Measurements from ENCODE around the gene TRIML2.

Gene TRIML2, protein sequence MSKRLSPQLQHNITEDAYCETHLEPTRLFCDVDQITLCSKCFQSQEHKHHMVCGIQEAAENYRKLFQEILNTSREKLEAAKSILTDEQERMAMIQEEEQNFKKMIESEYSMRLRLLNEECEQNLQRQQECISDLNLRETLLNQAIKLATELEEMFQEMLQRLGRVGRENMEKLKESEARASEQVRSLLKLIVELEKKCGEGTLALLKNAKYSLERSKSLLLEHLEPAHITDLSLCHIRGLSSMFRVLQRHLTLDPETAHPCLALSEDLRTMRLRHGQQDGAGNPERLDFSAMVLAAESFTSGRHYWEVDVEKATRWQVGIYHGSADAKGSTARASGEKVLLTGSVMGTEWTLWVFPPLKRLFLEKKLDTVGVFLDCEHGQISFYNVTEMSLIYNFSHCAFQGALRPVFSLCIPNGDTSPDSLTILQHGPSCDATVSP

DNA sequence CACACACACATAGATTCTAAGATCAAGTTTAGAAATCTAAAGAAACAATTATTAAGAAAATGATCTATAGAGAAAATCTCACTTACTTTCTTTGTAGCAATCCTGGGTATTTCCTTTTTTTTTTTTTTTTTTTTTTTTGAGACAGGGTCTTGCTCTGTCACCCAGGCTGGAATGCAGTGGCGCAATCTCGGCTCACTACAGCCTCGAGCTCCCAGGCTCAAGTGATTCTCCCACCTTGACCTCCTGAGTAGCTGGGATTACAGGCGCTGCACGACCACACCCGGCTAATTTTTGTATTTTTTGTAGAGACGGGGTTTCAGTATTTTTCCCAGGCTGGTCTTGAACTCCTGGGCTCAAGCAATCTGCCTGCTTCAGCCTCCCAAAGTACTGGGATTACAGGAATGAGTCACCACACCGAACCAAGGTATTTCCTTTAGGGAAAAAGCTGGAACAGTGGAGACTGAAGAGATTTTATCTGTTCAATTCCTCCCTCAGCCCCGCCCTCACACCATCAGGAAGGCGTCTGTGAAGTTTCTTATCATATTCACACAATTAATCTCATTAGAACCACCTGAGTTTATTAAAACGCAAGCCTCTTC, at the start of gene TRIML2:
Gene TRIML2 (minus strand): TSS at position 447 of the 599 bp plus-strand sequence. CDS start 4,235 bp downstream, outside the sequence.
- DNase-seq (ENCODE audit: low read depth in 2 of 2, low spot score in 1 of 2): no peak

DNA sequence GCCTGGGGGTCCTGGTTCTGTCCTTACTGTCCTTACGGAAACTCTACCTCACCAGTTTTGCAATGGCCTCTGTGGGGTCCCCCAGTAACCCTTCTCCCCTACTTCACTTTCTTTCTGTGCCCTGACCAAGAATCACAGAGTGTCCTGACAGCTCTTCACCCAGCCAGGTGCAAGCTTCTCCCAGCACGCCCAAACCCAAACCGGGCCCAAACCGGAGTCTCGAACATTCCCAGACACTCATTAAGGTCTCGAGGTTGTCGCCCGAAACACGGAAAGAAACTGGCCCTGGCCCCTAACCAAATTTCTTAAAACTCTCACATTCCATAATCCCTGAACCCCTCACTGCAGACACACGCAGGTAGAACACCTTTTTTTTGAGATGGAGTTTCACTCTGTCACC, 48.9 kb upstream of the TRIML2 start:
- no peak for DNase-seq (ENCODE audit: low read depth in 2 of 2, low spot score in 1 of 2)

DNA sequence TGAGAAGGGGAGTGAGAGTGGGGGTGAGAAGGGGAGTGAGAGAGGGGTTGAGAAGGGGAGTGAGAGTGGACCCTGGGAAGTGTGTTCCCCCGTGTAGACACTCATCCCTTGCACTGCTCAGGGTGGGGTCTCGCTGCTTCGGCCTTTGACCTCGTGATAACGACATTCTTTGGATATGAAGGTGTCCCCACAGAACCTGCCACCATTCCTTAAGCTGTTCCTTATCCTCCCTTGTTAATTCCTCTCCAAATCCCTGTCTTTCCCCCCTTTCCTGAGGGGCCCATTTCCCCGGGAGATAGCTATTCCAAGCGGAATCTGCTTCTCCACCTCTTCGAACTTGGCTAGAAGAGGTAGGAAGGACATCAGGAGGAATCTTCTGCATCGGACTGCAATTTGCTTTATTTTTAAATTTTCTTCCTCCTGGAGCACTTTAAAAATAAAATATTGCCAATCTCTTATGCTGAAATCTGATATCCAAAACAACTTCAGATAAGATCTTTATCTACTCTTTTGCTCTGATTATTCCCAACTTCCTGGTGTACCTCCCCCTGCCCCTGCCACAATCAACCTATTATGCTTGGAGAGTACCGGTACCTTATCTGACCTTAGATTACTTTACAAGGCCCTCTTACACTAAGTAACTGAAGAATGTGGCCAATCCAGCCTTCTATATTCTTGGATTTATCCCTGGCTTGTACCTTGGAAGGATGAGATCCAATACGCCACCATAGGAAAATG, 45.4 kb upstream of the TRIML2 start:
- no peak for DNase-seq (ENCODE audit: low read depth in 2 of 2, low spot score in 1 of 2)

DNA sequence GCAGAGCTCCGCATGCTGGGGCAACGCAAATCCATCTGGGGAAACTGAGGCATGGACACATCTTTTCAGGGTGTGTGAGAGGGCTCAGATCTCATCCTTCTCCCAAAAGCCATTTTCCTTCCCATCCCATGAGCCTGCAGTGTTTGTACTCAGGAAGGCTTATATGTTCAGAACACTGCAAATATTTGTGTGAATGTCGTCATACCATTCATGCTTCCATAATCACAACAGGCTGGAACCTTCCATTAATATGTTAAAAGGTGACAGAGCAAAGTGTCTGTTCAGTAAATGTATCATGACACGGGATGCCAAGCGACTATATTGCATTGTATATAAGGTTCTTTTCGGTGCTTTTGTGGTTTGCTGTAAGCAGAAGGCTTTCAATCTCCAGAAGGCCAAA, 38.4 kb upstream of the TRIML2 start:
- DNase-seq (ENCODE audit: low read depth in 2 of 2, low spot score in 1 of 2): no peak

DNA sequence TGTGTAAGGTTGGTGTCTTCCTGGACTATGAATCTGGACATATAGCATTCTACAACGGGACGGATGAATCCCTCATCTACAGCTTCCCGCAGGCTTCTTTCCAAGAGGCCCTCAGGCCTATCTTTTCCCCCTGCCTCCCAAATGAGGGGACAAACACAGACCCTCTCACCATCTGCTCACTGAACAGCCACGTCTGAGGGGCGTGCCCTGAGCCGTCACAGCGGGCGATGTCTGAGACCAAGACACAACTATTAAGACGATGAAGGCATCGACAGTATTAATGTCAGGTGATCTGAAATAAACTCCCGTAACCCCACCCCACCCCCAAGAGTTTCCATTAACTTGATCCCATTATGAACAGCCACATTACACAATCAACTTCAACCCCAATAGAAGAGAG, 37.8 kb upstream of the TRIML2 start:
- no peak for DNase-seq (ENCODE audit: low read depth in 2 of 2, low spot score in 1 of 2)

DNA sequence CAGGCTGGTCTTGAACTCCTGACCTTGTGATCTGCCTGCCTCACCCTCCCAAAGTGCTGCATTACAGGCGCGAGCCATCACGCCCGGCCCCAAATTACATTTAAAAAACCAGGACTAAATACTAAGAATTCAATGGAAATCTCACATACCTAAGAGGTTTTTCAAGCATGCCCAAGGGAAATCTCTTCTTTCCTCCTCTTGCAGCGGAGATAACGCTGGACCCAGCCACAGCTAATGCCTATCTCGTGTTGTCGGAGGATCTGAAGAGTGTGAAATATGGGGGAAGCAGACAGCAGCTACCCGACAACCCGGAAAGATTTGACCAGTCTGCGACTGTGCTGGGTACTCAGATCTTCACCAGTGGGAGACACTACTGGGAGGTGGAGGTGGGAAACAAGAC, 37.2 kb upstream of the TRIML2 start:
- no peak for DNase-seq (ENCODE audit: low read depth in 2 of 2, low spot score in 1 of 2)

DNA sequence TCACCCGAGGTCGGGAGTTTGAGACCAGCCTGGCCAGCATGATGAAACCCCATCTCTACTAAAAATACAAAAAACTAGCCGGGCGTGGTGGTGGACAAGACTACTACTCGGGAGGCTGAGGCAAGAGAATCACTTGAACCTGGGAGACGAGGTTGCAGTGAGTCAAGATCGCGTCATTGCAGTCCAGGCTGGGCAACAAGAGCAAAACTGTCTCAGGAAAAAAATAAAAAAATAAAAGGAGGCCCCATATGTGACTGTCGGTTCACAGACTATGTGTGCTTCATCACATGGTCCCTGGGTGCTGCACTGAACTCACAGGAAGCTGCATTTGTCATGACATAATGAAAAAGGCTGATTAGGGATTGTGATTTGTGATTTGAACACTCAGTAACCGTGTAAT, 36.2 kb upstream of the TRIML2 start:
- DNase-seq (ENCODE audit: low read depth in 2 of 2, low spot score in 1 of 2): no peak

DNA sequence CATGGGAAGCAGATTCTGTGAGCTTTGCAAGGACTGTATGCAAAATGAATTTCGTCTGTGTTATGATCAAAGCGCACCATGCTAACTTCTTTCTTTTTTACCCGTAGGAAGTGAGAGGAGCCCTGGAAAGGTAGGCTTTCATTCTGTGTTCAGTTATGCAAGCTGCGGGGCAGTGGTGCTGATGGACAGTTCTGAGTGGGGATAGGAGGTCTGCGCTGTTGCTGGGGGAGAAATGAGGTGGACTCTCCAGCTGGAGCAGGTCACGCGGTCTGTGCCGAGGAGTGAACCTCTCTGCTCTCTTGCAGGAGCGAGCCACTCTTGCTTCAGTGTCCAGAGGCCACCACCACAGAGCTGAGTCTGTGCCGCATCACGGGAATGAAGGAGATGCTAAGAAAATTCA, 34.3 kb upstream of the TRIML2 start:
- no peak for DNase-seq (ENCODE audit: low read depth in 2 of 2, low spot score in 1 of 2)

DNA sequence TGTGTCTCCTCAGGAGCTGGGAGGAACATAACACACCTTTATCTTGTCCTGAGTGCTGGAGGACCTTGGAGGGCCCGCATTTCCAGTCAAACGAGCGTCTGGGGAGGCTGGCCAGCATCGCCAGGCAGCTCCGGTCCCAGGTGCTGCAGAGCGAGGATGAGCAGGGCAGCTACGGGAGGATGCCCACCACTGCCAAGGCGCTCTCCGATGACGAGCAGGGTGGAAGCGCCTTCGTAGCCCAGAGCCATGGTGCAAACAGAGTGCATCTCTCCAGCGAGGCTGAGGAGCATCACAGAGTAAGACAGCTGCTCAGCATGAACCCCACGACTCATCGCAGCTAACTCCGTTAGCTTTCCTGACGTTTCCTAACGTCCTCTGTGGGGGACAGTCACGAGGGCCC, 30.3 kb upstream of the TRIML2 start:
- no peak for DNase-seq (ENCODE audit: low read depth in 2 of 2, low spot score in 1 of 2)

DNA sequence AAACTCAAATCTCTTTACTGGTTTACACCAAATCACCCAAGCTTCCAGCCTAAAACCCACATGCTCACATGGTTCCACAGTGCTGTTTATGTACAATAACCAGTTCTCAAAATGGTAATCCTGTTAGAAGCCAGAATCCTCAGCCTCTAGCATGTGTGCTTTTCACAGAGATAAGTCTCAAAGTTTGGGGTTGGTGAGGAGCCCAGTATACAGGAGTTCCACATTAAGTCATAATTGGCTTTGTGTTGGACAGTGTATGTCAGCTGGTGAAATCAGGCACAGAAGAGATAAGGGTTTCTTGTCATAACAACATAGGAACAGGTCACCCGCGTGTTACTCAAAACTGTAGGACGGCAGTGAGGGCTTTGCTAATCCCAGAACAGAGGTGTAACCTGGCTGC, 29.7 kb upstream of the TRIML2 start, which contains the start of gene TRIML1:
Gene TRIML1 (plus strand): TSS at position 301 of the 400 bp plus-strand sequence. CDS start 118 bp downstream, outside the sequence.
- DNase-seq (ENCODE audit: low read depth in 2 of 2, low spot score in 1 of 2): no peak

DNA sequence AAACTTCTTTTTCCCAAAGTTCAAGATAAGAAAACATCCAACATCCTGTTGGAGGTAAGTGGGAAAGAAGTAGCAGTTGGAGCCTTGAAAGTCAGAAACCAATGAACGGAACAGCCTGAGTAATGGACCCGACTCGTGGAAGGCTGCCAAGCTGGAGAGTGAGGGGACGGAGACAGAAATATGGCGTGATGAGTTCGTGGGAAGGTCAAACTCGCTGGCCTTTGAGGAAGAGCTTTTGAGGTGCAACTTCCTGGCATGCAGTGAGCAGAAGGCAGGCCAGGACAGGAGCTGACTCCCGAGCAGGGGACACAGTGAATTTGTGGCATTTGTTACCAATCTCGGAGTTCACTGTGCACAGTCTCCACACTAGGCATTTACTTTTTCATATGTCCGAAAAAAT, 28.8 kb upstream of the TRIML2 start:
- no peak for DNase-seq (ENCODE audit: low read depth in 2 of 2, low spot score in 1 of 2)

DNA sequence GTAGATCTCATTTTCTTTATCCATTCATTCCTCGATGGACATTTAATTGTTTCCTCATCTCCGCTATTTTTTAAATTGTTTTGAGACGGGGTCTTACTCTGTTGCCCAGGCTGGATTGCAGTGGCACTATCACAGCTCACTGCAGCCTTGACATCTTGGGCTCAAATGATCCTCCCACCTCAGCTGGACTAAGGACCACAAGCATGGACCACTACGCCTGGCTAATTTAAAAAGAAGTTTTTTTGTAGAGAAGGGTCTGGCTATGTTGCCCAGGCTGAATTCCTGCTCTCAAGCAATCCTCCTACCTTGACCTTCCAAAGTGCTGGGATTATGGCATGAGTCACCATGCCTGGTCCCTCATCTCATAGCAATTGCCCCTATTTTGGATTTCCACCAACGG, 22.8 kb upstream of the TRIML2 start:
- DNase-seq (ENCODE audit: low read depth in 2 of 2, low spot score in 1 of 2): no peak

DNA sequence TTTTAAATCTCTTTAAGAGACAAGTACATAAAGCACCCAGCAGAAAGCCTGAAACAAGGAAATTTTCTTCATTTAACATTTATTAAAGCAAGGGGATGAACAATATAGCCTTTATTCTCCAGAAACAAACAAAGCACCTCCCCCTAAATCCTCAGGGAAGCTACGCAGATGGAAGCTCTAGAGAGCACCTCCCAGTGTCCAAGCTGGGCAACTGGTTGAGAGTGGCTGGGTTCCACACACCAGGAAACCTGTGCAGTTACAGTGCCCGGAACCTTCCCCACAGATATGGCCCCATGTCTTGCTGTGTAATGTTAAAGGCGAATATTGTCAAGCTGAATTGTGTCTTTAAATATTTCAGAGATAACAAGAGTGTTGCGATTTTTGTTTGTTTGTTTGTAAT, 21.0 kb upstream of the TRIML2 start:
- DNase-seq (ENCODE audit: low read depth in 2 of 2, low spot score in 1 of 2): no peak

DNA sequence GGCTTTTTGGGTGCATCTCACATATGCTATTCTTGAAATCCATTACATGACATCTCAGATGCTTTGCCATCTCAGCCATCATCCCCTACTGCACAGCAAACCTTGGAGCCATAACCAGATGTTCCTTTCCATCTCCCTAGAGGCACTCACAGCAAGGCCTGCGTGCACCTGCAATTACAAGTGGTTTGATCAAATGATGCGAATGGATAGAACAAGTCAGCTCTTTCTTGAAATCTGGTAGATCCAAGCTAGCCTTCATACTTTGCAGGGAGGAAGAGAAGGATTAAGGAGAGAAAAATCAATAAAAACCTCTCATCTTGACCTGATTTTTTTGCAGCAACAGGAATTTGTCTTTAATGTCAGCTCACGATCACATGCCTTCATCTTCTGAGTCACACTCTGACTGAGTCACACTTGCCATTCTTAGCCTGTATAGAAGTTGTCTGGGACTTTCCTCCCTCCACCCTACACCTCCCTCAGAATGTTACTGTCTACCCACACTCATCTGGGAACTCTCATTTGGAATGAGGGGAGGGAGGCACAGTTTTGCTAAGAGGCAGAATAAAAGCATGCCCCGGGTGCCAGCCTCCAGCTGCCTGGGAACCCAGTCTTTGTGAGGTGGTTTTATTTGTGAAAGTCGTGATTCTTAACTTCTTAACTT, 17.9 kb upstream of the TRIML2 start:
- no peak for DNase-seq (ENCODE audit: low read depth in 2 of 2, low spot score in 1 of 2)

DNA sequence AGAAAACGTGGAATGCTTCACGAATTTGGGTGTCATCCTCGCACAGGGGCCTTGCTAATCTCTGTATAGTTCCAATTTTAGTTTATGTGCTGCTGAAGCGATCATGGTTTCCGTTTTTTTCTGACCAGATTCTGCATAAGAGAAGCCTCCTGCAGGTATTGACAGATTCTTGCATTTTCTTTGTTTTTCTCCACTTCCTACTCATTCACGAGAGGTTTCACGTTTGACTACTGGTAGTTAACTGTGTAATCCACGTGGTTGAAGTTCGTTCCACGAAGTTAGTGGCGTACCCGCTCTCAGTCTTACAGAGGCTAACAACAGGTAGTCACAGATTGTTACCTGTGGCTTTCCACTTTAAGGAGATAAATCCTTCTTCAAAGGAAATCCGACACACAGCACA, 12.1 kb upstream of the TRIML2 start:
- DNase-seq (ENCODE audit: low read depth in 2 of 2, low spot score in 1 of 2): no peak

DNA sequence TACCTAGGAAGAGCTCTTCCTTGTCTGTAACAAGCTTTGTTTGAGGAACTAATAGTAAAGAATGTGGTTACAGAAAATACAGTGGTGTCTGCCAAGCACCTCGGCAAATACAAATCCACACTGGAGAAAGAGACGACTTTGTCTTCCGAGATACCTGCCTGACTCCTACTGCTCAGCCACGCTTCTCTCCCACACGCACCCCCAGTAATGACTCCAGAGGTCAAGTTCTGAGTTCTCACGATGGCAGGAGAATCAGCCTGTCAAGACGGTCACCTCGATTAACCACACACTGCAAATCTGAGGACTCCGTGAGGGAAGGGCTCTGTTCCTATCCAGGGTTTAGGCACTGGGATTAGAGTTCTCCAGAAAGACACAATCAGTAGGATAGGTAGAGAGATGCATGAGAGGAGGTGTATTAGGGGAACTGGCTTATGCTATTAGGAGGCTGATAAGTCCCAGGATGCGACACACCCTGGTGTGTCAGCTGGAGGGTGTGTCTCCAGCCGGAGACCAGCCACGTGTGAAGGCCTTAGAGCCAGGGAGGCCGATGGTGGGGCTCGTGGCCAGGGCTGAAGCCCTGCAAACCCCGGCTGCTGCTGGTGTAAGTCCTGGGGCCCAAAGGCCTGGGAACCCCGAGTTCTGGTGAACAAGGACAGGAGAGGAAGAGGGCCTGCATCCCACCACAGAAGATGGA, 8.4 kb upstream of the TRIML2 start:
- DNase-seq (ENCODE audit: low read depth in 2 of 2, low spot score in 1 of 2): no peak

DNA sequence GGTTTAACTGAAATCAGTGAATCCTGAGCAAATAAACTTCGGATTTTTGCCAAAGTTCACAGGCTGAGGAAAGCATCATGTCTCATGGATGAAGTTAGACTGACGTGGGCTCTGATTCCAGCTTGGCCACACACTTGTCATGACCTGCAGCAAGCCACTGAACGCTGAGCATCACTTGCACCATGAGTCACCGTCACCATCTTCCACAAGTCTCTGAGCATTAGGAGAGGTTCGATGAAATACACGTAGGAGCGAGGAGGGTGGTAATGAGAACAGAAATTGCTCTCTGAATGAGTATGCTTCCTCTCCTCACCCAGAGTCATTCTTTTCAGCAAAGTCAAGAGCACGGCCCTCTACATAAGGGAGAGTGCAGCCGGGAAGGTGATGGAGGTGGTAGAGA, 3.8 kb upstream of the TRIML2 start:
- no peak for DNase-seq (ENCODE audit: low read depth in 2 of 2, low spot score in 1 of 2)

DNA sequence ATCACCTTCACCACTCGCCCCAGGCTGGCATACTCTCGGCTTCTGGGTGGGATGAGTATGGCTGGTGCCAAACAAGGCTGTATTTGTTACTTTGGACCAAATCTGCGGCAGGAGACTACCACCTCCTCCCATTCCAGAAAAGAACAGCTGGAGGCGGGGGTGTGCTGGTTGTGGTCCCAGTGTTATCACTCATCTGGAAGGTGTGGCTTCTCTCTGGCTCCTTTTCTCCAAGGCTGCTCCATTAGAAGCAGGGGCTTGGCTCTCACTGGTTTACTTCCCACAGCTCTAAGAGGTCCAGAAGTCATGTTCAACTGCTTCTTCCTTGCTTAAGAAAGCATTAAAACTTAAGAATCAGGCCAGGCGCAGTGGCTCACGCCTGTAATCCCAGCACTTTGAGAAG, 2.6 kb upstream of the TRIML2 start:
- no peak for DNase-seq (ENCODE audit: low read depth in 2 of 2, low spot score in 1 of 2)

DNA sequence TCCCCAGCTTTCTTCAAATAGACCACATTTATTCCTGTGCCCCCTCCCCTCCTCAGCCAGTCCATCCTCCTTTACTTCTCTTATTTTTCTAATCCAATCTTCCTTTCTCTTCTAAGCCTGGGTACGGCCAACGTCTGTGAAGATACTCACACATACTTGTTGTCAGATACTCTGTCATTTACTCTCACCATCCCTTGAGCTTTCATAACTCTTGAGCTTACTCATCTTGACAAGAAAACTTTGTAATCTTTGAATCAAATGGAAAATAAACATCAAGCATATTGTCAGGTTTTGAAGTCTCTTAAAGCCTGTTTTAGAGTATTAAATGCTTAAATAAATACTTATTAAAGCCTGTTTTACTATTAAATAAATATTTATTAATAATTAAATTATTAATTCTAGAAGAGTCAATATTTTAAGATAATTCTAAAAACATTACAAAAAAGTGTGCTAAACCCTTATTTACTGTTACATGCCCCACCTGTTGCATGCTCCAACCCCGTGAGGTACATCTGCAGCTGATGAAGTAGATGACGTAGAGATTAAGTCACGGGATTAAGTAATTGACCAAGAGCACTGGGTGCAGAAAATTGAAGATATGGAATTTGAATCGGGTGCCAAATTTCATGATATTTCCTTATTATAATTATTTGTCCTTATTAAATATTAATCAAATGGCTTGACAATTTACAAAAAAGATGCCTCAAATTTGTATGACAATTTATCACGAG, 1.5 kb upstream of the TRIML2 start:
- no peak for DNase-seq (ENCODE audit: low read depth in 2 of 2, low spot score in 1 of 2)

DNA sequence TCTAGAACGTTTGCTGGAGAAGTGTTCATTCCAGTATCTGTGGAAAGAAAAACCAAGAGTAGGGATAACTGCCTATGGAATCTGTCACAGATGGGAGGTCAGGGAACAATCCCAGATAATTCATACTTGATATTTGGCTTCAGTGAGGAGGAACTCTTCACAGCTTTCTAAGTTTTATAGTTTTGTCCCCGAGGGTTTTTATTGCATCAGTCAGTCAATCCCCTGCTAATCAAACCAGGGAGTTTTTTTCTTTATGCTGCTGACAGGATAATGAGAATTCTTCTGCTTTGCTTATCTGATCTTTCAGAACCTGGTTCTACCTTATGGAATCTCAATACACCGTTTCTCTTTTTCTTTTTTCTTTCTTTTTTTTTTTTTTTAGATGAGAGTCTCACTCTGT, 633 bp upstream of the TRIML2 start:
- DNase-seq (ENCODE audit: low read depth in 2 of 2, low spot score in 1 of 2): no peak

All from stimulated activated CD8-positive, alpha-beta memory T cell treated with anti-CD3 and anti-CD28 coated beads, Interleukin-4, amount 100 ng/mL, for 4 hours (primary cell).